Common myeloid progenitor, CD34-positive (primary cell): ENCODE data around the gene SGSM1.

Source experiments
- CTCF ChIA-PET: fragments of 350-600 bp; sonication (Branson Sonifier 250); formaldehyde crosslinking; loops from one replicate; lab custom pipeline; 2021; ENCODE audit warnings: antibody characterized with exemption; lab: Charles Lee
- POLR2A ChIA-PET: fragments of 350-600 bp; sonication (Branson Sonifier 250); formaldehyde crosslinking; loops from one replicate; lab custom pipeline; 2021; ENCODE audit warnings: antibody characterized with exemption; lab: Charles Lee
- DNase-seq, 3 donors: peaks; one replicate each; pipeline versions ENCODE4 v3.0.0 to v3.0.0-alpha.2; 2013
- H3K27ac ChIP-seq, 2 experiments: 1 replicate in 1 of 2; 2 replicates in 1 of 2; pipeline ENCODE4 v1.7.0; 2013; ENCODE audit warnings: inconsistent platforms in 2 of 2, low read length in 2 of 2, mild to moderate bottlenecking in 2 of 2, low read depth in 1 of 2, moderate library complexity in 1 of 2; ENCODE audit not compliant: severe bottlenecking in 2 of 2, insufficient read depth in 1 of 2, poor library complexity in 1 of 2
- H3K27me3 ChIP-seq, 5 experiments: replicated peaks in 2 of 5; 1 replicate in 3 of 5; 2 replicates in 2 of 5; pipeline versions ENCODE4 v1.6.1 to v1.7.0; 2013; ENCODE audit warnings: low read length in 4 of 5, mild to moderate bottlenecking in 2 of 5, moderate library complexity in 2 of 5, inconsistent platforms in 1 of 5; ENCODE audit not compliant: insufficient read depth in 5 of 5, control insufficient read depth in 4 of 5
- H3K36me3 ChIP-seq, 4 experiments: 1 replicate in 2 of 4; 2 replicates in 2 of 4; pipeline versions ENCODE4 v1.6.1 to v1.7.0; 2013; ENCODE audit warnings: low read length in 3 of 4, control low read depth in 1 of 4, mild to moderate bottlenecking in 1 of 4; ENCODE audit not compliant: control insufficient read depth in 4 of 4, insufficient read depth in 4 of 4
- H3K4me1 ChIP-seq, 4 experiments: 1 replicate in 3 of 4; 2 replicates in 1 of 4; pipeline versions ENCODE4 v1.6.1 to v1.7.1; 2013; ENCODE audit warnings: low read length in 3 of 4, mild to moderate bottlenecking in 3 of 4, control low read depth in 1 of 4, inconsistent platforms in 1 of 4, moderate library complexity in 1 of 4; ENCODE audit not compliant: control insufficient read depth in 4 of 4, insufficient read depth in 4 of 4; ENCODE audit errors: control extremely low read depth in 1 of 4
- H3K4me3 ChIP-seq, 7 experiments: 1 replicate in 4 of 7; 2 replicates in 3 of 7; pipeline versions ENCODE4 v1.5.1 to v1.7.0; 2013; ENCODE audit warnings: mild to moderate bottlenecking in 7 of 7, low read length in 6 of 7, moderate library complexity in 6 of 7, inconsistent platforms in 2 of 7, low read depth in 2 of 7, control low read depth in 1 of 7; ENCODE audit not compliant: insufficient read depth in 4 of 7, control insufficient read depth in 1 of 7; ENCODE audit errors: extremely low read depth in 1 of 7
- H3K9me3 ChIP-seq, 5 experiments: 1 replicate in 4 of 5; 2 replicates in 1 of 5; pipeline versions ENCODE4 v1.6.1 to v1.7.1; 2013; ENCODE audit warnings: low read length in 4 of 5, mild to moderate bottlenecking in 2 of 5, inconsistent platforms in 1 of 5, low read depth in 1 of 5, moderate library complexity in 1 of 5; ENCODE audit not compliant: control insufficient read depth in 4 of 5, insufficient read depth in 2 of 5; ENCODE audit errors: control extremely low read depth in 1 of 5
- WGBS: methylation state at CpG from one replicate; pipeline ENCODE4 v1.1.5; 2013; ENCODE audit not compliant: insufficient coverage; 5-methylcytosine and 5-hydroxymethylcytosine counted together

Gene SGSM1

DNA sequence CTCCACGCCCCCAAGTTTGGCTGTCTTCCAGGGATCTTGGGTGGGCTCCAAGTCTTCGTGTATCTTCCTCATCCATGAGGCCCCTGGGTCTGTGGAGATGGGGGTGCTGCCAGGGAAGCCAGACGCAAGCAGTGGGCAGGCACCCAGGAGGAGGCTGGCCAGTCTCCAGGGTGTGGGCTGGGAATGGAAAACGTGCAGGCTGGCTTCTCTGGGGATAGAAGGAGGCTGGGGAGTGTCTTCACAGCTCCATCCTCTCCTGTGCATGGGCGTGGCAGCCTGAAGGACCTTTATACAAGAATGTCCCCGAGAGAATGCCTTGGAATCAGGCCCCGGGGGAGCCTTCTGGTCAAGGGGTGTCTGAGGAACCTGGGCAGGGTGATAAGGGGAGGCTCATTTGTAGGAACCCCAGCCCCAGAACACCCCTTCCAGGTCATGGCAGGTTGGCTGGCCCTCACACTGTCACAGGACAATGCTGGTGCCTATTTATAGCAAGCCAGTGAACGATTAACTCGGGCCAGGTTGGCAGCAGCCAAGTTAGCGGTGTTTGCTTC, 14.0 kb downstream of the SGSM1 start:
- peaks cover 0 to 4% (median 2%) of the 10 kb centered on the region in 4 experiments for H3K4me1 ChIP-seq
- peaks cover 0 to 3% (median 0%) of the 10 kb centered on the region in 5 experiments for H3K27me3 ChIP-seq
- POLR2A ChIA-PET, result no interaction called here
- WGBS, result 52% methylated on average over 10 of the region's 10 CpGs
- H3K4me3 ChIP-seq, result no peak overlapping the region
- H3K27ac ChIP-seq, result no peak overlapping the region
- CTCF ChIA-PET, result no interaction called here
- DNase-seq, result no peak
- H3K36me3 ChIP-seq, result no peaks in the 10 kb centered on the region
- H3K9me3 ChIP-seq, result peaks cover 0 to 14% (median 10%) of the 10 kb centered on the region in 5 experiments

GRCh38 chr22:24822471-24822870, 16.5 kb downstream of the SGSM1 start:
- H3K4me3 ChIP-seq, result no peak overlapping the region
- ChIA-PET CTCF (no interaction called here), POLR2A (no interaction called here)
- no peaks in the 10 kb centered on the region for H3K36me3 ChIP-seq
- no peak for DNase-seq
- 100% methylated on average over 1 of the region's 2 CpGs for WGBS
- peaks cover 0 to 4% (median 2%) of the 10 kb centered on the region in 4 experiments for H3K4me1 ChIP-seq
- no peaks in the 10 kb centered on the region for H3K9me3 ChIP-seq
- H3K27me3 ChIP-seq, result peaks cover 0 to 3% (median 0%) of the 10 kb centered on the region in 5 experiments
- H3K27ac ChIP-seq, result no peak overlapping the region

DNA sequence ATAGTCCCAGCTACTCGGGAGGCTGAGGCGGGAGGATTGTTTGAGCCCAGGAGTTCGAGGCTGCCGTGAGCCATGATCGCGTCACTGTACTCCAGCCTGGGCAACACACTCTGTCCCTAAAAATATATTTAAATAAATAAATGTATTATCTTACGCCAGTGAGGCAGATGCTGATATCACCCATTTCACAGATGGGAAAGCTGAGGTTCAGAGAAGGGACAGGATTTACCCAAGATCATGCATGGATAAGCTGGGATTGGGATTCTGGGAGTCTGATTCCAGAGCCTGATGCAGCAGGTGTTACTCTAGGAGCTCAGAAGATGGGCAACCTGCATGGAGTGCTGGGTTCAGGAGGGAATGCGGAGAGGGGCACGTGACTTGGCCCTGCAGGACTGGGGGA, 17.8 kb downstream of the SGSM1 start:
- Histone ChIP-seq H3K36me3 (no peaks in the 10 kb centered on the region), H3K4me1 (peaks cover 0 to 4% (median 2%) of the 10 kb centered on the region in 4 experiments), H3K9me3 (no peaks in the 10 kb centered on the region), H3K27ac (no peak overlapping the region), H3K27me3 (peaks cover 0 to 3% (median 0%) of the 10 kb centered on the region in 5 experiments), H3K4me3 (no peak overlapping the region)
- 94% methylated on average over 3 of the region's 9 CpGs for WGBS
- ChIA-PET POLR2A (no interaction called here), CTCF (no interaction called here)
- DNase-seq, result no peak

DNA sequence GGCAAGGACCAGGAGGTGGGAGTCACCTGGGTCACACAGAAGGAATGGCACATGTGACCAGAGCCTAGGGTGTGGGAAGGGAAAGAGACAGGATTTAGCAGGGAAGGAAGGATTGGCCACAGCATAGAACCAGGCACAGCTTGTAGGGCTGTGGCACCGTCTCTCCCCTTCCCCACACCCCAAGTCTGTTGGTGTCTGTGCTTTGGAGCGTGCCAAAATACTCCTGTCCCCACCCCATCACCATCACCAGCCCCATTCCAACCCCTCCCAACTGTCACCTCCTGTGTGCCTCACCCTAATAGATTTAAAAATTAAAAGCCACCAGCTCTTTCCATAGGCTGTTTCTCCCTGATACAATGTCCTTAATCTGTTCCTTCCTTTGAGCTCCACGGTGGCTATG, 18.2 kb downstream of the SGSM1 start:
- peaks cover 0 to 4% (median 2%) of the 10 kb centered on the region in 4 experiments for H3K4me1 ChIP-seq
- no peak overlapping the region for H3K27ac ChIP-seq
- ChIA-PET CTCF (interaction anchor here (1.3 kb wide), 1 partner anchor 21 kb away, joined by 3 read pairs; no protein-coding TSS in a partner anchor), POLR2A (no interaction called here)
- H3K9me3 ChIP-seq, result no peaks in the 10 kb centered on the region
- H3K27me3 ChIP-seq, result peaks cover 0 to 3% (median 0%) of the 10 kb centered on the region in 5 experiments
- DNase-seq, result no peak
- no peak overlapping the region for H3K4me3 ChIP-seq
- no peaks in the 10 kb centered on the region for H3K36me3 ChIP-seq
- 94% methylated on average over 2 of the region's 3 CpGs for WGBS

DNA sequence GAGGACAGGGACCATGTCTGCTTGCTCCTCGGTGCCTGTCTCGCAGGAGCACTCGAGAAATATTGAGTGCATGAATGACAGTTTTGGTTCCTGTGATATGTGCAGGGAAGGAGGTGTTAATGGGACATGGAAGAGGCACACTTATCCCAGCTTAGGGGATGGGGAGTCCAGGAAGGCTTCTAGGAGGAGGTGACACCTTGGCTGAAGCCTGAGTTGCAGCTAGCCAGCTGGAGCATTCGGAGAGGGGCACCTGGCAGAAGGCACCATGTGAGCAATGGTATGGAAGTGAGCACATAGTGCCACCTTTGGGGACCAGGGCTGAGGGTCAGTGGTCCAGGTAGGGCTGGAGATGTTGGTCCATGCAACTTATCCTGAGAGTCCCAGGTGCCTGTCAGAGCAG, 18.9 kb downstream of the SGSM1 start:
- H3K36me3 ChIP-seq, result no peaks in the 10 kb centered on the region
- H3K9me3 ChIP-seq, result no peaks in the 10 kb centered on the region
- ChIA-PET POLR2A (no interaction called here), CTCF (interaction anchor here (1.3 kb wide), 1 partner anchor 22 kb away, joined by 3 read pairs; no protein-coding TSS in a partner anchor)
- DNase-seq, result no peak
- H3K27me3 ChIP-seq, result peaks cover 0 to 4% (median 0%) of the 10 kb centered on the region in 5 experiments
- peaks cover 0 to under 1% (median under 1%) of the 10 kb centered on the region in 4 experiments for H3K4me1 ChIP-seq
- WGBS, result 100% methylated on average over 3 of the region's 4 CpGs
- no peak overlapping the region for H3K27ac ChIP-seq
- H3K4me3 ChIP-seq, result no peak overlapping the region

- H3K27me3 ChIP-seq, result peaks cover 0 to 13% (median 0%) of the 10 kb centered on the region in 5 experiments
- DNase-seq, result no peak
- no peaks in the 10 kb centered on the region for H3K9me3 ChIP-seq
- no peaks in the 10 kb centered on the region for H3K4me1 ChIP-seq
- ChIA-PET CTCF (interaction anchor here (0.9 kb wide), 1 partner anchor 112 kb away, joined by 3 read pairs; no protein-coding TSS in a partner anchor), POLR2A (no interaction called here)
- no peaks in the 10 kb centered on the region for H3K36me3 ChIP-seq
- H3K27ac ChIP-seq, result no peak overlapping the region
- WGBS, result 98% methylated on average over 6 of the region's 7 CpGs
- no peak overlapping the region for H3K4me3 ChIP-seq
Measured at GRCh38 chr22:24826710-24827285, 20.8 kb downstream of the SGSM1 start.

GRCh38 chr22:24827296-24827695, 21.3 kb downstream of the SGSM1 start:
- ChIA-PET POLR2A (no interaction called here), CTCF (interaction anchor here (1.0 kb wide), 1 partner anchor 20 kb away, joined by 3 read pairs; no protein-coding TSS in a partner anchor)
- H3K27me3 ChIP-seq, result peaks cover 0 to 13% (median 0%) of the 10 kb centered on the region in 5 experiments
- H3K36me3 ChIP-seq, result no peaks in the 10 kb centered on the region
- H3K4me3 ChIP-seq, result no peak overlapping the region
- no peak overlapping the region for H3K27ac ChIP-seq
- whole genome bisulfite sequencing, result 96% methylated on average over 9 of the region's 9 CpGs
- H3K4me1 ChIP-seq, result no peaks in the 10 kb centered on the region
- H3K9me3 ChIP-seq, result no peaks in the 10 kb centered on the region
- no peak for DNase-seq
